ENCODE results near the gene BHLHE23.

DNA sequence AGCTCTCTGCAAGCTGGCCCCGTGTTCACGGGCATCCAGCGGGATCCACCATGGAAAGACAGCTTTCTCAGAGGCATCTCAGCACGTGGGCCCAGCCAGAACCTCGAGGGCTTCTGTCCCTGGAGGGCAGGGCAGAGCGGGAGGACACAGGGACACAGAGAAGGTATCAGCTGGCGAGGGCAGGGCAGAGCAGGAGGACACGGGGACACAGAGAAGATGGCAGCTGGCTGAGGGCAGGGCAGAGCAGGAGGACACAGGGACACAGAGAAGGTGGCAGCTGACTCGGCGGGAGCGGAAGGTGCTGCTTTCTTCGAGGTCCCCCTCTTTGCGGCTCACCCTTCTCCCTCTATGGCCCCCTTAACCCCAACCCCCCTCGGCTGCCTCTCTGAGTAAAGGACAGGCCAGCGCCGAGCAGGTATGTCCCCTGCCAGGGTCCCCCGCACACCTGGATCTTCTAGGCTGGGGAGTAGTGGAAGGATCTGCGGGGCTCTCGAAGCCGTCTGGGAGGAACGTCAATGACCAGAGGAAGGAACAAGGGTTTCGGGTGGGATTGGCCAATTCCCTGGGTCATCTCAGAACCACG, 28.9 kb upstream of the BHLHE23 start:
- TF ChIP-seq, protein P1, sequence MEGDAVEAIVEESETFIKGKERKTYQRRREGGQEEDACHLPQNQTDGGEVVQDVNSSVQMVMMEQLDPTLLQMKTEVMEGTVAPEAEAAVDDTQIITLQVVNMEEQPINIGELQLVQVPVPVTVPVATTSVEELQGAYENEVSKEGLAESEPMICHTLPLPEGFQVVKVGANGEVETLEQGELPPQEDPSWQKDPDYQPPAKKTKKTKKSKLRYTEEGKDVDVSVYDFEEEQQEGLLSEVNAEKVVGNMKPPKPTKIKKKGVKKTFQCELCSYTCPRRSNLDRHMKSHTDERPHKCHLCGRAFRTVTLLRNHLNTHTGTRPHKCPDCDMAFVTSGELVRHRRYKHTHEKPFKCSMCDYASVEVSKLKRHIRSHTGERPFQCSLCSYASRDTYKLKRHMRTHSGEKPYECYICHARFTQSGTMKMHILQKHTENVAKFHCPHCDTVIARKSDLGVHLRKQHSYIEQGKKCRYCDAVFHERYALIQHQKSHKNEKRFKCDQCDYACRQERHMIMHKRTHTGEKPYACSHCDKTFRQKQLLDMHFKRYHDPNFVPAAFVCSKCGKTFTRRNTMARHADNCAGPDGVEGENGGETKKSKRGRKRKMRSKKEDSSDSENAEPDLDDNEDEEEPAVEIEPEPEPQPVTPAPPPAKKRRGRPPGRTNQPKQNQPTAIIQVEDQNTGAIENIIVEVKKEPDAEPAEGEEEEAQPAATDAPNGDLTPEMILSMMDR (IDR thresholded peaks at IDR 0.05): no peak
- TF ChIP-seq POLR2A (IDR thresholded peaks at IDR 0.05): no peak
